HepG2 (cell line): Measurements from ENCODE around the gene PCNA. TPM values are rescaled to one million over a fixed set of nuclear protein-coding genes. Genes with fewer than 3 reads are reported as not detected.

Source experiments
- CEBPG ChIP-seq: IDR thresholded peaks from 2 replicates; pipeline ENCODE4 v1.6.1; 2016
- DNMT3B ChIP-seq: conservative IDR thresholded peaks from 2 replicates; pipeline ENCODE4 v1.6.1; 2016; ENCODE audit warnings: missing biosample characterization, control low read depth
- FOXJ3 ChIP-seq: sonication (generic); formaldehyde crosslinking; IDR thresholded peaks from 2 replicates; pipeline ENCODE4 v1.4.0; 2020; ENCODE audit warnings: missing genetic modification reagents, mild to moderate bottlenecking, borderline replicate concordance
- GABPB1 ChIP-seq: IDR thresholded peaks from 2 replicates; pipeline ENCODE4 v1.6.1; 2016; ENCODE audit warnings: mild to moderate bottlenecking, missing genetic modification reagents, moderate library complexity, missing compliant biosample characterization
- HDAC1 ChIP-seq: sonication (generic); formaldehyde crosslinking; IDR thresholded peaks from 2 replicates; pipeline ENCODE4 v1.5.1; 2020; ENCODE audit warnings: mild to moderate bottlenecking, missing genetic modification reagents
- HES4 ChIP-seq: sonication (generic); formaldehyde crosslinking; IDR thresholded peaks from 2 replicates; pipeline ENCODE4 v1.9.0; 2021; ENCODE audit warnings: mild to moderate bottlenecking, missing genetic modification reagents, borderline replicate concordance
- IKZF1 ChIP-seq: fragments of 450-650 bp; IDR thresholded peaks from 2 replicates; pipeline ENCODE4 v1.7.1; 2016
- PCBP2 ChIP-seq: fragments of 200-400 bp; formaldehyde crosslinking; optimal IDR thresholded peaks from 2 replicates; pipeline ENCODE3; 2018; ENCODE audit warnings: low read length, low read depth; ENCODE audit not compliant: poor library complexity, severe bottlenecking
- POLR2AphosphoS5 ChIP-seq: IDR thresholded peaks from 2 replicates; pipeline ENCODE4 v1.6.1; 2012; ENCODE audit warnings: low read depth, low read length
- THAP7 ChIP-seq: sonication (generic); formaldehyde crosslinking; IDR thresholded peaks from 2 replicates; pipeline ENCODE4 v1.8.1; 2023; ENCODE audit warnings: mild to moderate bottlenecking, missing genetic modification reagents
- THAP9 ChIP-seq: sonication (generic); formaldehyde crosslinking; IDR thresholded peaks from 2 replicates; pipeline ENCODE4; 2020; ENCODE audit warnings: missing genetic modification reagents, mild to moderate bottlenecking, borderline replicate concordance
- ZBTB43 ChIP-seq: sonication (generic); formaldehyde crosslinking; conservative IDR thresholded peaks from 2 replicates; pipeline ENCODE4 v1.4.0; 2020; ENCODE audit warnings: missing genetic modification reagents
- ZBTB44 ChIP-seq: sonication (generic); formaldehyde crosslinking; IDR thresholded peaks from 2 replicates; pipeline ENCODE4 v1.4.0; 2020; ENCODE audit warnings: missing genetic modification reagents
- ZKSCAN1 ChIP-seq: fragments of 150-350 bp; IDR thresholded peaks from 2 replicates; pipeline ENCODE4 v1.6.1; 2014; ENCODE audit warnings: low read length
- ZNF333 ChIP-seq: sonication (generic); formaldehyde crosslinking; IDR thresholded peaks from 2 replicates; pipeline ENCODE4 v1.4.0; 2020; ENCODE audit warnings: mild to moderate bottlenecking, missing genetic modification reagents, borderline replicate concordance
- ZNF552 ChIP-seq: sonication (generic); formaldehyde crosslinking; IDR thresholded peaks from 2 replicates; pipeline ENCODE4 v1.9.0; 2022; ENCODE audit warnings: missing genetic modification reagents, mild to moderate bottlenecking, borderline replicate concordance
- ZSCAN9 ChIP-seq: IDR thresholded peaks from 2 replicates; pipeline ENCODE4 v1.6.1; 2016; ENCODE audit warnings: borderline replicate concordance
- ZXDC ChIP-seq: sonication (generic); formaldehyde crosslinking; IDR thresholded peaks from 2 replicates; pipeline ENCODE4 v1.5.0; 2020; ENCODE audit warnings: mild to moderate bottlenecking, missing genetic modification reagents
- ZZZ3 ChIP-seq: sonication (generic); formaldehyde crosslinking; IDR thresholded peaks from 2 replicates; pipeline ENCODE4 v1.4.0; 2020; ENCODE audit warnings: missing genetic modification reagents, mild to moderate bottlenecking, borderline replicate concordance
- polyA plus RNA-seq, 8 experiments: library from polyadenylated mRNA; depleted of rRNA in 3 of 8; stranded (reverse) in 7 of 8; unstranded in 1 of 8; fragments of >200 nt; fragmentation: Illumina TruSeq in 4 of 8; extraction: Trizol in 4 of 8; gene quantifications; 2 replicates each; pipeline versions ENCODE4 v1.2.1 to v1.2.3, GENCODE V29; 2011 to 2016; ENCODE audit warnings: low read depth in 4 of 8, missing spikeins in 1 of 8, mixed read lengths in 1 of 8; ENCODE audit not compliant: insufficient read depth in 1 of 8
- total RNA-seq, 5 experiments: library from RNA; depleted of rRNA; stranded (reverse); fragments of >200 nt; fragmentation: Illumina TruSeq; extraction: Trizol; gene quantifications; 2 replicates each; pipeline ENCODE4 v1.2.3, GENCODE V29; 2016; ENCODE audit warnings: low read depth in 1 of 5

The PCNA gene
- total and polyA plus RNA-seq, 2 of the 13 experiments (the other 11 are each of a cell fraction or from before 2014, with no cell fraction given), result 229 to 655 TPM

GRCh38 chr20:5156675-5157448 is 37.1 kb upstream of the PCNA start (continued):
- TF ChIP-seq ZBTB43 (no peak), ZXDC (CRISPR knock-in tag) (no peak), DNMT3B (CRISPR knock-in tag) (no peak), ZZZ3 (CRISPR knock-in tag) (no peak), ZBTB44 (no peak), ZNF552 (no peak), POLR2AphosphoS5 (no peak), GABPB1 (CRISPR knock-in tag) (no peak; the same call in 1 of the 2 replicates), ZKSCAN1 (no peak), IKZF1 (no peak), HDAC1 (peak; percentile 63), PCBP2 (no peak), ZSCAN9 (CRISPR knock-in tag) (no peak), THAP9 (CRISPR knock-in tag) (no peak), ZNF333 (CRISPR knock-in tag) (no peak), HES4 (CRISPR knock-in tag) (no peak), THAP7 (no peak), FOXJ3 (no peak), CEBPG (peak; percentile 63)
